Thoracic aorta (tissue), 2 donors: ENCODE results near the gene MICAL1. TPM values are rescaled to one million over a fixed set of nuclear protein-coding genes. Genes with fewer than 3 reads are reported as not detected.

Source experiments
- ATAC-seq: fragments of 150-250 bp; one replicate; pipeline ENCODE4 v1.8.0; 2017; ENCODE audit warnings: low read depth; ENCODE audit not compliant: insufficient number of reproducible peaks, low FRiP score
- DNase-seq: peaks from one replicate; pipeline ENCODE4 v3.0.0-alpha.2; 2020; ENCODE audit warnings: low spot score
- H3K27ac ChIP-seq, 2 donors: fragments of 200-600 bp; sonication (generic); 1 replicate in 1 of 2; 2 replicates in 1 of 2; pipeline ENCODE4 v1.5.1; 2016; ENCODE audit warnings: mild to moderate bottlenecking in 2 of 2, moderate library complexity in 2 of 2
- H3K27me3 ChIP-seq: fragments of 200-600 bp; sonication (generic); replicated peaks from 2 replicates; pipeline ENCODE4 v1.6.0; 2016; ENCODE audit warnings: mild to moderate bottlenecking; ENCODE audit not compliant: insufficient read depth
- H3K36me3 ChIP-seq: fragments of 200-600 bp; sonication (generic); one replicate; pipeline ENCODE4 v1.5.1; 2016
- H3K4me1 ChIP-seq, 2 donors: fragments of 200-600 bp; sonication (generic); 1 replicate in 1 of 2; 2 replicates in 1 of 2; pipeline versions ENCODE4 v1.5.1 to v1.6.0; 2016; ENCODE audit warnings: low read depth in 2 of 2, mild to moderate bottlenecking in 1 of 2; ENCODE audit not compliant: control insufficient read depth in 1 of 2
- H3K4me3 ChIP-seq: fragments of 200-600 bp; sonication (generic); 2 replicates; pipeline ENCODE4 v1.5.1; 2016; ENCODE audit warnings: mild to moderate bottlenecking
- H3K9me3 ChIP-seq: fragments of 200-600 bp; sonication (generic); 2 replicates; pipeline ENCODE4 v1.5.1; 2016
- CTCF ChIP-seq: fragments of 200-600 bp; sonication (generic); IDR thresholded peaks from one replicate; pipeline ENCODE4 v1.5.1; 2019; ENCODE audit warnings: antibody characterized with exemption
- total RNA-seq, 2 donors: library from RNA; depleted of rRNA; stranded (reverse); fragments of >200 nt; gene quantifications; one replicate each; pipeline versions ENCODE4 v1.1.0 to v1.2.3, GENCODE V29; 2016

MICAL1 gene
- total RNA-seq, 2 donors from 2014 or later = 60.6 to 105 TPM

DNA sequence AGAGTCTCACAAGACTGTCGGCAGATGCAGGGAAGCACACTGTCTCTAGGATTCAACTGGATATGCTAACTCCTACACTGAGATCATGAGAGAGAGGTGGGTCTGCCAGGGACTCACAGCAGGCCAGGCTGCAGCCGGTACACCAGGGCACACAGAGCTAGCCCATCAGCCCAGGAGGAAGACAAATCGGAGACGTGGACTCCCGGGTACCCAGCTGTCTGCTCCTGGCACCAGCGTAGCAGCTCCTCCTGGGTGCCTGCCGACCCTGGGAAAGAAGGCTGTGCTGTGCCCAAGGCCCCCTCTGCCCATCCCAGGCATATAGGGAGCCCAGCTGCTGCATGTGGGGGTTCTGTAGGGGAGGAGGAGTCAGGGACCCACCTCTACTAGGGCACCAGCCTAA lies 7.0 kb downstream of the MICAL1 start:
- DNase-seq (no peak), ATAC-seq (no peak)
- no peak overlapping the region for H3K4me3 ChIP-seq
- H3K27ac ChIP-seq = no peak overlapping the region
- H3K4me1 ChIP-seq = peaks cover 0 to 3% of the 10 kb centered on the region in 2 donors
- no peaks in the 10 kb centered on the region for H3K9me3 ChIP-seq
- no peaks in the 10 kb centered on the region for H3K27me3 ChIP-seq
- TF ChIP-seq CTCF = no peak
- H3K36me3 ChIP-seq = peaks cover 35% of the 10 kb centered on the region

GRCh38 chr6:109447878-109448555 lies 7.6 kb downstream of the MICAL1 start:
- Histone ChIP-seq H3K4me3 (no peak overlapping the region), H3K36me3 (peaks cover 35% of the 10 kb centered on the region), H3K4me1 (no peaks in the 10 kb centered on the region), H3K9me3 (no peaks in the 10 kb centered on the region), H3K27ac (no peak overlapping the region), H3K27me3 (no peaks in the 10 kb centered on the region)
- ATAC-seq (no peak), DNase-seq (no peak)
- TF ChIP-seq CTCF = no peak

GRCh38 chr6:109447087-109447486 lies 8.5 kb downstream of the MICAL1 start:
- ATAC-seq (no peak), DNase-seq (no peak)
- H3K4me3 ChIP-seq = no peak overlapping the region
- H3K36me3 ChIP-seq = peaks cover 34% of the 10 kb centered on the region
- H3K27ac ChIP-seq = no peak overlapping the region
- no peak for TF ChIP-seq CTCF
- peaks cover 0 to under 1% of the 10 kb centered on the region in 2 donors for H3K4me1 ChIP-seq
- H3K9me3 ChIP-seq = no peaks in the 10 kb centered on the region
- H3K27me3 ChIP-seq = no peaks in the 10 kb centered on the region

GRCh38 chr6:109446541-109446940 lies 9.0 kb downstream of the MICAL1 start:
- no peak for DNase-seq
- Histone ChIP-seq H3K27ac (no peak overlapping the region), H3K36me3 (peaks cover 28% of the 10 kb centered on the region), H3K4me3 (no peak overlapping the region), H3K4me1 (peaks cover 3 to 6% of the 10 kb centered on the region in 2 donors), H3K9me3 (no peaks in the 10 kb centered on the region), H3K27me3 (no peaks in the 10 kb centered on the region)
- no peak for ATAC-seq
- no peak for TF ChIP-seq CTCF

DNA sequence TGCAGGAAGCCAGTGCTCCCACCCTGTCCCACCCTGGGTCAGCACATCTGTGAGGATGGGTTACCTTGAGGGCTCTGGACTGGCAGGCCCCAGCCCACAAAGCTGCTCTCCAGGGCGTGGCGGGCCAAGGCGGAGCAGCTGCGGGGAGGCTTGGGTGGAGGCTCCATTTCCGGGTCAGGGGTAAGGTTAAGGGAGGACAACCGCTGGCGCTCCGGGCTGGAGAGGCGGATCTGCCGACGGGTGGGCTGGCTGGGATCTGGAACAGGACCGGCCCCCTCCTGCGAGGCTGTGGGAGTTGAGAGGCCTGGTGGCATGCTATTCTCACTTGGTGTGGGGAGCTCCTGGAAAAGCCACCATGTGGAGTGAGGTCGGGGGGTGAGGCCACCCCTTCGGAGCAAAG lies 9.5 kb downstream of the MICAL1 start:
- no peak for TF ChIP-seq CTCF
- Histone ChIP-seq H3K9me3 (no peaks in the 10 kb centered on the region), H3K27me3 (no peaks in the 10 kb centered on the region), H3K4me1 (peaks cover 6 to 11% of the 10 kb centered on the region in 2 donors), H3K27ac (no peak overlapping the region), H3K36me3 (peaks cover 26% of the 10 kb centered on the region), H3K4me3 (no peak overlapping the region)
- ATAC-seq (no peak), DNase-seq (no peak)
